ENCODE measurements around the gene TMOD4.

TMOD4 gene

GRCh38 chr1:151158326-151158725, 17.5 kb downstream of the TMOD4 start:
- H3K27me3 ChIP-seq: no peaks in the 10 kb centered on the region
- H3K4me1 ChIP-seq: no peaks in the 10 kb centered on the region
- H3K9me3 ChIP-seq: no peaks in the 10 kb centered on the region
- H3K4me3 ChIP-seq (ENCODE audit: low read depth, low read length): no peak overlapping the region
- no peak for DNase-seq
- peaks cover 22% of the 10 kb centered on the region for H3K36me3 ChIP-seq
- TF ChIP-seq CTCF (IDR thresholded peaks at IDR 0.05; ENCODE audit: low read depth, low read length): no peak

- TF ChIP-seq CTCF (IDR thresholded peaks at IDR 0.05; ENCODE audit: low read depth, low read length): no peak
- Histone ChIP-seq H3K4me1 (no peaks in the 10 kb centered on the region), H3K4me3 (ENCODE audit: low read depth, low read length) (no peak overlapping the region), H3K9me3 (no peaks in the 10 kb centered on the region), H3K27me3 (no peaks in the 10 kb centered on the region), H3K36me3 (peaks cover 22% of the 10 kb centered on the region)
- no peak for DNase-seq
Measured at GRCh38 chr1:151157067-151157531, 18.7 kb downstream of the TMOD4 start.

GRCh38 chr1:151156515-151156819, 19.3 kb downstream of the TMOD4 start, which contains the start of gene TNFAIP8L2:
TNFAIP8L2 (plus strand) TSS chr1:151156649; CDS start chr1:151158698, 2,049 bp downstream.
- H3K27me3 ChIP-seq: no peaks in the 10 kb centered on the region
- H3K4me1 ChIP-seq: no peaks in the 10 kb centered on the region
- peaks cover 19% of the 10 kb centered on the region for H3K36me3 ChIP-seq
- H3K4me3 ChIP-seq (ENCODE audit: low read depth, low read length): no peak within 1 kb of the TSS
- no peak for DNase-seq
- H3K9me3 ChIP-seq: no peaks in the 10 kb centered on the region
- no peak for TF ChIP-seq CTCF (IDR thresholded peaks at IDR 0.05; ENCODE audit: low read depth, low read length)

- peaks cover 5% of the 10 kb centered on the region for H3K4me1 ChIP-seq
- no peak overlapping the region for H3K4me3 ChIP-seq (ENCODE audit: low read depth, low read length)
- H3K9me3 ChIP-seq: no peaks in the 10 kb centered on the region
- no peaks in the 10 kb centered on the region for H3K27me3 ChIP-seq
- DNase-seq: no peak
- no peaks in the 10 kb centered on the region for H3K36me3 ChIP-seq
- no peak for TF ChIP-seq CTCF (IDR thresholded peaks at IDR 0.05; ENCODE audit: low read depth, low read length)
Measured at GRCh38 chr1:151147665-151148064, 28.1 kb downstream of the TMOD4 start.

- H3K27me3 ChIP-seq: no peaks in the 10 kb centered on the region
- H3K4me1 ChIP-seq: peaks cover 5% of the 10 kb centered on the region
- no peak for DNase-seq
- H3K36me3 ChIP-seq: no peaks in the 10 kb centered on the region
- H3K9me3 ChIP-seq: no peaks in the 10 kb centered on the region
- peak overlapping the region; percentile 74 for H3K4me3 ChIP-seq (ENCODE audit: low read depth, low read length)
- no peak for TF ChIP-seq CTCF (IDR thresholded peaks at IDR 0.05; ENCODE audit: low read depth, low read length)
Measured at GRCh38 chr1:151147132-151147503, 28.7 kb downstream of the TMOD4 start.

- TF ChIP-seq CTCF (IDR thresholded peaks at IDR 0.05; ENCODE audit: low read depth, low read length): no peak
- Histone ChIP-seq H3K4me1 (peaks cover 5% of the 10 kb centered on the region), H3K9me3 (no peaks in the 10 kb centered on the region), H3K4me3 (ENCODE audit: low read depth, low read length) (peak within 1 kb of the TSS; percentile 74), H3K36me3 (no peaks in the 10 kb centered on the region), H3K27me3 (no peaks in the 10 kb centered on the region)
- DNase-seq: peak; percentile 97
Measured at GRCh38 chr1:151146412-151147131, 29.2 kb downstream of the TMOD4 start, which contains the start of gene SEMA6C. SEMA6C (minus strand) TSS chr1:151146631; CDS start chr1:151142621, 4,010 bp downstream.

Measured in BE2C (cell line).